ENCODE results near the gene LARP1. TPM values are rescaled to one million over a fixed set of nuclear protein-coding genes. Genes with fewer than 3 reads are reported as not detected.
A peak's percentile ranks its signal among the peaks of the same experiment; 100 is the strongest.
"Not testable (repeated sequence)": the region's sequence is repeated elsewhere in the genome, so short reads cannot be mapped to it uniquely, and the experiment has no call there.

LARP1 gene
- polyA plus RNA-seq, 4 donors = 16.8 to 104 (median 43.0) TPM

GRCh38 chr5:154754460-154755360, 467 bp upstream of the LARP1 start:
- Histone ChIP-seq H3K27ac (ENCODE audit: low read depth in 1 of 3, low read length in 2 of 3) (peak overlapping the region; percentile 89 to 96 (median 92)), H3K9me3 (ENCODE audit: control insufficient read depth in 2 of 2, insufficient read depth in 1 of 2, low read depth in 1 of 2, low read length in 1 of 2) (no peaks in the 10 kb centered on the region), H3K4me1 (ENCODE audit: control insufficient read depth in 3 of 3, insufficient read depth in 2 of 3, low read depth in 1 of 3, low read length in 2 of 3) (peaks cover 0 to 21% (median under 1%) of the 10 kb centered on the region in 3 donors), H3K27me3 (ENCODE audit: control insufficient read depth in 3 of 3, insufficient read depth in 3 of 3, low read length in 3 of 3) (no peaks in the 10 kb centered on the region), H3K36me3 (ENCODE audit: control insufficient read depth in 3 of 3, insufficient read depth in 2 of 3, low read depth in 1 of 3, low read length in 3 of 3) (no peaks in the 10 kb centered on the region), H3K4me3 (ENCODE audit: low read depth in 1 of 3, low read length in 3 of 3) (peak overlapping the region; percentile 73 to 99 (median 95))
- DNase-seq (peak; percentile 99), FAIRE-seq (no peak)
- 0 to 1% (median 1%) methylated on average over 59 to 91 of the region's 92 CpGs for WGBS, 3 donors

DNA sequence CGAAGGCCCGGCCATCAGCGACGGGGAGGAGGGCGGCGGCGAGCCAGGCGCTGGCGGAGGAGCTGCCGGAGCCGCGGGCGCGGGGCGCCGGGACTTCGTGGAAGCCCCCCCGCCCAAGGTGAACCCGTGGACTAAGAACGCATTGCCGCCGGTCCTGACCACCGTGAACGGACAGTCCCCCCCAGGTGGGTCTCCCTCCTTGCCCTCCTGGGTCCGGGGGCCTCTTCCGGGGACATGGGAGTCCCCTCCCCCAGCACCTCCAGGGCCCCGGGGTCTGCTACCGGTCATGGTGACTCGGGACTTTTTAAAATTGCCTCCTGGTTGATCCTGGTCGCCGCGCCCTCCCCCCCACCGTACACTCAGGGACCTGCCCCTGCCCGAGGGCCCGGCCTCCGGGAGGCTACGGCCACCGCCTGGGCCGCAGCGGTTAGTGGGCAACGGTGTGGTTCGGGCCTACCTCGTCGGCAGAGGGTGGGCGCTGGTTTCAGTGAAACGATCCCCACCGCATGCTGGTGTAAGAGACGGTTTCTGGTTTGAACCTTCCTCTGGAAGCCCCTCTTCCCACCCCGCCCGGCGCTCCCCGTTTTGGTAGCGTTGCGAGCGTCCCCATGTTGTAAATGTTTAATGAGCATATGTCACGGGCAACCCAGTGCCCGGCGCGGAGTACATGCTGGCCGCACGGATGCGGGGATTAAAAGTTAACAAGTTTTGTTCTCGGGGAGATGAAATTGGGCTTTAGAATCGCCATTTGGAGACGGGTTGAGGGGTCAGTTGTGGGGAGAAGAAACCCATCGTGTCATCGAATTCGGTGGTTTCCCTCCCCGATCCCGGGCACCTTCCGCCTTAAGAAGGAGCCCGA, 1.1 kb downstream of the LARP1 start:
- Histone ChIP-seq H3K4me1 (ENCODE audit: control insufficient read depth in 3 of 3, insufficient read depth in 2 of 3, low read depth in 1 of 3, low read length in 2 of 3) (peaks cover 3 to 25% (median 13%) of the 10 kb centered on the region in 3 donors), H3K27me3 (ENCODE audit: control insufficient read depth in 3 of 3, insufficient read depth in 3 of 3, low read length in 3 of 3) (no peaks in the 10 kb centered on the region), H3K4me3 (ENCODE audit: low read depth in 1 of 3, low read length in 3 of 3) (peak overlapping the region; percentile 73 to 99 (median 95)), H3K36me3 (ENCODE audit: control insufficient read depth in 3 of 3, insufficient read depth in 2 of 3, low read depth in 1 of 3, low read length in 3 of 3) (peaks cover 0 to 4% (median 0%) of the 10 kb centered on the region in 3 donors), H3K27ac (ENCODE audit: low read depth in 1 of 3, low read length in 2 of 3) (peak overlapping the region; percentile 79 to 92 (median 84)), H3K9me3 (ENCODE audit: control insufficient read depth in 2 of 2, insufficient read depth in 1 of 2, low read depth in 1 of 2, low read length in 1 of 2) (no peaks in the 10 kb centered on the region)
- DNase-seq = peak; percentile 42 to 77
- FAIRE-seq = no peak
- 0% methylated on average over 45 to 72 of the region's 72 CpGs for WGBS, 3 donors

GRCh38 chr5:154756868-154757813, 2.0 kb downstream of the LARP1 start:
- Histone ChIP-seq H3K9me3 (ENCODE audit: control insufficient read depth in 2 of 2, insufficient read depth in 1 of 2, low read depth in 1 of 2, low read length in 1 of 2) (no peaks in the 10 kb centered on the region), H3K27me3 (ENCODE audit: control insufficient read depth in 3 of 3, insufficient read depth in 3 of 3, low read length in 3 of 3) (no peaks in the 10 kb centered on the region), H3K36me3 (ENCODE audit: control insufficient read depth in 3 of 3, insufficient read depth in 2 of 3, low read depth in 1 of 3, low read length in 3 of 3) (peaks cover 0 to 7% (median 0%) of the 10 kb centered on the region in 3 donors), H3K27ac (ENCODE audit: low read depth in 1 of 3, low read length in 2 of 3) (peak overlapping the region; percentile 79 to 92 (median 84)), H3K4me3 (ENCODE audit: low read depth in 1 of 3, low read length in 3 of 3) (peak overlapping the region; percentile 73 to 99 (median 95)), H3K4me1 (ENCODE audit: control insufficient read depth in 3 of 3, insufficient read depth in 2 of 3, low read depth in 1 of 3, low read length in 2 of 3) (peaks cover 5 to 27% (median 15%) of the 10 kb centered on the region in 3 donors)
- FAIRE-seq (no peak), DNase-seq (peak; percentile 55 to 73)
- 0 to 1% (median 0%) methylated on average over 26 to 73 of the region's 73 CpGs for WGBS, 3 donors

GRCh38 chr5:154757814-154758406, 2.7 kb downstream of the LARP1 start:
- peaks cover 5 to 27% (median 15%) of the 10 kb centered on the region in 3 donors for H3K4me1 ChIP-seq (ENCODE audit: control insufficient read depth in 3 of 3, insufficient read depth in 2 of 3, low read depth in 1 of 3, low read length in 2 of 3)
- peak overlapping the region; percentile 26 to 73 (median 31) for H3K4me3 ChIP-seq (ENCODE audit: low read depth in 1 of 3, low read length in 3 of 3)
- peaks cover 0 to 7% (median 0%) of the 10 kb centered on the region in 3 donors for H3K36me3 ChIP-seq (ENCODE audit: control insufficient read depth in 3 of 3, insufficient read depth in 2 of 3, low read depth in 1 of 3, low read length in 3 of 3)
- 2 to 11% (median 6%) methylated on average over 5 of the region's 5 CpGs for WGBS, 3 donors
- H3K27me3 ChIP-seq (ENCODE audit: control insufficient read depth in 3 of 3, insufficient read depth in 3 of 3, low read length in 3 of 3) = no peaks in the 10 kb centered on the region
- FAIRE-seq (no peak), DNase-seq (peak; percentile 44 to 60)
- H3K9me3 ChIP-seq (ENCODE audit: control insufficient read depth in 2 of 2, insufficient read depth in 1 of 2, low read depth in 1 of 2, low read length in 1 of 2) = no peaks in the 10 kb centered on the region
- peak overlapping the region in 1 of 3 donors; percentile 74 for H3K27ac ChIP-seq (ENCODE audit: low read depth in 1 of 3, low read length in 2 of 3)

- Histone ChIP-seq H3K27me3 (ENCODE audit: control insufficient read depth in 3 of 3, insufficient read depth in 3 of 3, low read length in 3 of 3) (no peaks in the 10 kb centered on the region), H3K4me1 (ENCODE audit: control insufficient read depth in 3 of 3, insufficient read depth in 2 of 3, low read depth in 1 of 3, low read length in 2 of 3) (peaks cover 5 to 26% (median 15%) of the 10 kb centered on the region in 3 donors), H3K9me3 (ENCODE audit: control insufficient read depth in 2 of 2, insufficient read depth in 1 of 2, low read depth in 1 of 2, low read length in 1 of 2) (no peaks in the 10 kb centered on the region), H3K36me3 (ENCODE audit: control insufficient read depth in 3 of 3, insufficient read depth in 2 of 3, low read depth in 1 of 3, low read length in 3 of 3) (peaks cover 0 to 12% (median 0%) of the 10 kb centered on the region in 3 donors), H3K27ac (ENCODE audit: low read depth in 1 of 3, low read length in 2 of 3) (peak overlapping the region in 1 of 3 donors; percentile 32), H3K4me3 (ENCODE audit: low read depth in 1 of 3, low read length in 3 of 3) (peak overlapping the region in 2 of 3 donors; percentile 25 to 73)
- no peak for DNase-seq
- WGBS, 3 donors = 20 to 25% (median 23%) methylated on average over 5 of the region's 5 CpGs
- FAIRE-seq = no peak
Observed at GRCh38 chr5:154758493-154758892, 3.3 kb downstream of the LARP1 start.

GRCh38 chr5:154758977-154759376, 3.8 kb downstream of the LARP1 start:
- H3K27ac ChIP-seq (ENCODE audit: low read depth in 1 of 3, low read length in 2 of 3) = no peak overlapping the region
- no peaks in the 10 kb centered on the region for H3K9me3 ChIP-seq (ENCODE audit: control insufficient read depth in 2 of 2, insufficient read depth in 1 of 2, low read depth in 1 of 2, low read length in 1 of 2)
- DNase-seq (no peak), FAIRE-seq (no peak)
- peaks cover 0 to 15% (median 0%) of the 10 kb centered on the region in 3 donors for H3K36me3 ChIP-seq (ENCODE audit: control insufficient read depth in 3 of 3, insufficient read depth in 2 of 3, low read depth in 1 of 3, low read length in 3 of 3)
- peaks cover 5 to 22% (median 15%) of the 10 kb centered on the region in 3 donors for H3K4me1 ChIP-seq (ENCODE audit: control insufficient read depth in 3 of 3, insufficient read depth in 2 of 3, low read depth in 1 of 3, low read length in 2 of 3)
- H3K27me3 ChIP-seq (ENCODE audit: control insufficient read depth in 3 of 3, insufficient read depth in 3 of 3, low read length in 3 of 3) = no peaks in the 10 kb centered on the region
- no peak overlapping the region for H3K4me3 ChIP-seq (ENCODE audit: low read depth in 1 of 3, low read length in 3 of 3)
- 40 to 45% (median 42%) methylated on average over 3 of the region's 3 CpGs for WGBS, 3 donors

GRCh38 chr5:154759868-154760267, 4.7 kb downstream of the LARP1 start:
- not testable (repeated sequence) for H3K27ac ChIP-seq (ENCODE audit: low read depth in 1 of 3, low read length in 2 of 3); H3K27me3 ChIP-seq (ENCODE audit: control insufficient read depth in 3 of 3, insufficient read depth in 3 of 3, low read length in 3 of 3); DNase-seq; FAIRE-seq; H3K9me3 ChIP-seq (ENCODE audit: control insufficient read depth in 2 of 2, insufficient read depth in 1 of 2, low read depth in 1 of 2, low read length in 1 of 2); H3K4me3 ChIP-seq (ENCODE audit: low read depth in 1 of 3, low read length in 3 of 3)
- 76 to 81% (median 79%) methylated on average over 12 of the region's 12 CpGs for WGBS, 3 donors
- H3K36me3 ChIP-seq (ENCODE audit: control insufficient read depth in 3 of 3, insufficient read depth in 2 of 3, low read depth in 1 of 3, low read length in 3 of 3) = peaks cover 0 to 15% (median 0%) of the 10 kb centered on the region in 3 donors
- peaks cover 5 to 15% (median 14%) of the 10 kb centered on the region in 3 donors for H3K4me1 ChIP-seq (ENCODE audit: control insufficient read depth in 3 of 3, insufficient read depth in 2 of 3, low read depth in 1 of 3, low read length in 2 of 3)
